Right hindlimb (tissue), 1 donor: ENCODE data around the gene RAD51B.
A peak's percentile ranks its signal among the peaks of the same experiment; 100 is the strongest.

ENCODE experiments used
- DNase-seq: peaks from one replicate; pipeline ENCODE4 v3.0.0-alpha.2; 2018

Gene RAD51B

DNA sequence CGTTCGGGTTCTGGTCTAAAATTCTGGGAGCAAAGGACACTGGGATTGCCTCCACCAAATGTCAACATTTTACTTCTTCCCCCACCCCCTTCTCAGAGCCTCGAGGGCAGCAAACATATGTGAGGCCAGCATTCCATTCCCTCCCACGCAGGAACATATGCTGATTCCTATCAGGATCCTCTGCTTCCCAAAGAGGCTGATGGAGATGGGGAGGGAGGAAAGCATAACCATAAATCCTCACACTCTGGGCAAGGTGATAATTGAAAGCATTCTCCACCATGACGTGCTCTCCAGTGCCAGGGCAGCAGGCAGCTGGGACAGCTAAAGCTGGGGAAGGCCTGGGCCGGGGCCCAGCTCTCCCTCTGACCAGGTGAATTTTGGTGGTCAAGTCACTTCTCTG lies 578.2 kb downstream of the RAD51B start:
- peak; percentile 49 for DNase-seq

DNA sequence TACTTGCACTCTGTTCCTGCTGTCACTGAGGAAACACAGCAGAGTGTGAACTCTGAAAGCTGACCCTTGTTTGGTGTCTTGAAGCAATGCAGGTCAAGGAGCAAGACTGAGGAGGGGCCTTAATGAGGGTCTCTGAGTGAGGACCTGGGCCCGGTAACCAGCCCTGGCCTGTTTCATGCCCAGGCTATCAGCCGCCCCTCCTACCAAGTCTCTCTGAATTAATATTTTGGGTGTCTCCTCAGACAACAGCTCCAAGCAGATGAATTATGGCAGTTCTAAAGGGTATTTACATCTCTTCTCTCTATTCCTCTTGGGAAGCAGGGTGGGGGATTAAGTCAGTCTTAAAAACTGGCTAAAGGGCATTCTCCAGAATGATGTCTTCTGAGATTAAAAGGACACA lies 578.8 kb downstream of the RAD51B start:
- no peak for DNase-seq

DNA sequence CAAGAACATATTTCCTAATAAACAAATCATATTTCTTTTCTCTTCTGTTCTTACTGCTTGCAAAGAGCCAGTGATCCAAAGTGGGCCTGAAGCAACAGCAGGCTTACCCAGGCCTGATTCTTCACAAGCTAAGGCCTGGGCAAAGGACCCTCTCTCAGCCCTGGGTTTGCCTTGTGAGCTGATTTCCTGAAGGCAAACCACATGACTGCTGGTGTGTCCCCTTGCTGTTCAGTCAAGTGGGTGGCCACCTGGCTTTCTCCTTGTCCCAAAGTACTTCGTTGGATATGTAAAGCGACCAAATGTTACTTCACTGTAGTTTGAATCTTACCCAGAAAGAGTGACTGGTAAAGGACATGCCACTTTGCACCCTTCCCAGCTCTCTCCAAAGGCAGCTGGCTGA lies 580.4 kb downstream of the RAD51B start:
- no peak for DNase-seq

GRCh38 chr14:68401317-68401716 lies 581.7 kb downstream of the RAD51B start:
- DNase-seq: no peak

DNA sequence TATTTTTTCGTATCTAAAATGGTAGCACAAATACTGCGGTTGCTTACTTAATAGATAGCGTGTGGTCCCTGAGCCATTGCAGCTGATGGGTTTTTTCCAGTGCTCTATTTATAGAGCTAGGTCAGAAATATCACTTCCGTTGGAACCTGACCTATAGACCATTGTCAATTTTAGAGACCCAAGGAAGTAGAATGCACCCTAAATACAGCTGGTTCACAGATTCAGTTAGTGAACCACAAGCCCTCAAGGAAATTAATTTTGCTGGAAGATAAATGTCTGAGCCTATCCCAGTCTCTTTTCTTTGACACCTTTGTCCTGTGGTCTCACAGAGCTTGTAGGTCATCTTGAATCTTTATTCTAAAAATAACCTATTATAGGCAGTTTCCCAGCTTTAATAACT lies 582.3 kb downstream of the RAD51B start:
- no peak for DNase-seq

- no peak for DNase-seq
Observed at GRCh38 chr14:68402525-68403101, 583.0 kb downstream of the RAD51B start.

DNA sequence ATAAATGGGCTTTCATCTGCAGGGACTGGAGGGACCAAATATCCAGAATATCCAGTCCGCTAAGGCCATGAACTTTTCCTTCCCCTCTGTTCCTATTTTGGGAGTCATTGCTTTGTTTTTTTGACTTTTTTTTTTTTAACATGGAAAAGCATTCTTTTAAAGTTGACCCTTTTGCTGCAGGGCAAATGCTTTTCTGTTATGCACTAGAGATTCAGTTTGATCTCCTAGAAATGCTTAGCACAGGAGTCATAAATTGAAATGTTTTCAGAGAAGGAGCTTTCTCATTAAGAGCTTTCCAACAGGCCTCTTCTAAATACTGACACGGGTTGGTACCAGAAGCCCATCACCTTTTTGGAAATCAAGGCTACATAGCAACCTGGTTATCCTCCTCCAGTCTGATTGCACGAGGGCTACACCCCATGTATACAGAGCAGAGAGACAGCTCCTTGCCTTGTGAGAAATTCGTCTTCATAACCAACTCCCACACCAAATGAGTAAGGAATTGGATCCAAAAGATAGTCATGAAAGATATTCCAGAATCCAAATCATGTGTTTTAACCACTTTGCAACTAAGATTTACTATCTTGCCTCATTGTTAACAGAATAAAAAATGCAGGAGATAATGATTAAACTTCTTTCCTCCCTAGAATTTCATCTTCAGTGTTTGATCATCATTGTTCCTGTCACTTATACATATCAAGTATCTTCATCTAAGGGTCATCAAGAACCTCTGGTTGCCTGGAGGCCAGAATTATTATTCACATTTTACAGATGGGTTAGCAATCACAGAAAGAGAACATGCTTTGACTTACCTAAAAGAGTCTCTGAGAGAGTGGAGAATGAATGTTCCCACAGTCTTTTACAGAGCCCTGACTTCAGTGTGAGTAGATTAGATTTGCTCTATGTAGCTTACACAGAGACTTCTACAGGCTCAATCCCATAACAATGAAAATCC lies 583.9 kb downstream of the RAD51B start:
- DNase-seq: no peak

DNA sequence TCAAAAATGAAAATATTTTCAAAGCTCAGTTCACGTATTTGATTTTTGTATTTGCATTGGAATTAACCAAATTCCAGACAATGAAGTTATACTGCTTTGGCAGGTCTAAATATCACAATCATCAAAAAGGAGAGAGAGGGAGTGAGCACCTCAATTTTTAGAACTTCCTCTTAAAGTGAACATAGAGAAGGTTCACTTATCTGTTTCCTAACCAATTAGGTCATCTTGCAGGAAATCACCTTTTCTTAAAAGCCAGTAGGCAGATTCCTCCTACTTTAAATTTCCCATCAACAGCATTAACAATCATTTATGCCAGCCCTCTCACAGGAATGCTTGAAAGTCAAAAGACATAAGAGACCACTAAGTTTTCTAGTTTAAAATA lies 584.6 kb downstream of the RAD51B start:
- DNase-seq: no peak

GRCh38 chr14:68404652-68405183 lies 585.1 kb downstream of the RAD51B start:
- no peak for DNase-seq

GRCh38 chr14:68405961-68406360 lies 586.4 kb downstream of the RAD51B start:
- DNase-seq: no peak

- DNase-seq: no peak
Observed at GRCh38 chr14:68407285-68407684, 587.7 kb downstream of the RAD51B start.

GRCh38 chr14:68407825-68408224 lies 588.2 kb downstream of the RAD51B start:
- no peak for DNase-seq

GRCh38 chr14:68408680-68409079 lies 589.1 kb downstream of the RAD51B start:
- DNase-seq: no peak

GRCh38 chr14:68409387-68409786 lies 589.8 kb downstream of the RAD51B start:
- DNase-seq: no peak

- no peak for DNase-seq
Observed at GRCh38 chr14:68412505-68413465, 593.2 kb downstream of the RAD51B start.

DNA sequence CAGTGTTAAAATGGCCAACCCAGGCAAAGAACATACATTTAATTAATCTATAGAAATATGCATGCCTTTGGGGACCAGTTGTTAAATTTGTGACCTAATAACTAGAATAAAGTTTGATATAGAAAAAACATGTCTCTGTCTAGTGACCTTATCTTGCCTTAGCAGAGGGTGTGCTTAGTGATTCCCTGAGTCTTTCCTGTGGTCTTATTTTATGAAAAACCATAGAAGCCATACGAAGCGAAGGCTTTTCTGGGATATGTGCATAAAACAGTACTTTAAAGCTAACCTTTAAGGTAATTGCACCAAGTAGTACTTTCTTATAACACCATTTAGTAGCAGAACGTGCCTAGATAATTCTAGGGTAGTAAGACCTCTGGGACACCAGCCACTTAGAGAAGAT lies 593.9 kb downstream of the RAD51B start:
- DNase-seq: no peak

DNA sequence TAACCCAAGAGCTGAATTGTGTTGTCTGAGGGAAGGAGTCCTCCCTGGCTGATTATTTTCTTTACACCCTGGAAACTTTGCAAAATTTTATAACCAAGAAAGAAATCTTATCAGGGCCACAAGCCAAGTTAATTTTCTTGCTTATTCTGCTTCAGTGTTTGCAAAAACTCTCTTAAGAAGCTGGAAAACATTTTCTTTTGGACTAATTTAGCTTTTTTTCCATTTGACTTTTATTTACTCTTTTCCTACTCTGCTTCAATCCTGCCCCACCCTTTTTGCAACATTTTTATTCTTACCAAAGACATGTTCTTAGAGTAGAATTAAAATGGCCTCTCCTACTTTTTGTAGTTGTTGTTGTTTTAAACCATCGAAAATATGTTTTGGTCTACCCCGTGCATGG lies 594.5 kb downstream of the RAD51B start:
- no peak for DNase-seq

- no peak for DNase-seq
Observed at GRCh38 chr14:68416171-68416570, 596.6 kb downstream of the RAD51B start.

DNA sequence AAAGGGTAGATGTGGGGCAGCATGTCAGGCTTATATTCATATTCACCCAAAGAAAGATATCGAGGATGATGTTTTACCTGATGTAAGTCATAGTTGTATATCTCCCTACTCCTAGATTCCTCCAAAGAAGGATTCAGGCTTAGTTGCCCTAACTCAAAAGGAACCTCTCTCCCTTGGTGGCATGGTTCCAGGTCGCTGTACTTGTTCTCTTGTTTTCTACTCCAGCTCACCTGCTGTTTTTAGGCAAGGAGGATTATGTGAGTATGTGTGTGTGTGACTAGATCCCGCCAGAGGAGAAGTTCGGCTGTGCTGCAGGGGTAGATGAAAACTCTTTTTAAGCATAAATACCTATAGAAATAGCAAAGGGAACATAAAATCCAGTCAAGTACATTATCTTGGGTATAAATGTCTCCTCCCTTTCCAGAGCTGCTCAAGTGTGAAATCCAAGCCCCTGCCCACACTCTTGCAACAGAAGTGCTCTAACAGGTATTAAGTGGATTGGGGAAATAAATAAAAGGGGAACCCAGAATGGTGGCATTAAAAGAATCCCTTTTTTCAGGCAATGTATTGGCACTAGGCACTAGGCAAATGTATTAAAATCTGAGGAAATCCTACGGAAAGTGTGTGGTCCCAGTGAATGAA lies 597.6 kb downstream of the RAD51B start:
- no peak for DNase-seq

GRCh38 chr14:68418174-68419118 lies 598.9 kb downstream of the RAD51B start:
- DNase-seq: no peak

DNA sequence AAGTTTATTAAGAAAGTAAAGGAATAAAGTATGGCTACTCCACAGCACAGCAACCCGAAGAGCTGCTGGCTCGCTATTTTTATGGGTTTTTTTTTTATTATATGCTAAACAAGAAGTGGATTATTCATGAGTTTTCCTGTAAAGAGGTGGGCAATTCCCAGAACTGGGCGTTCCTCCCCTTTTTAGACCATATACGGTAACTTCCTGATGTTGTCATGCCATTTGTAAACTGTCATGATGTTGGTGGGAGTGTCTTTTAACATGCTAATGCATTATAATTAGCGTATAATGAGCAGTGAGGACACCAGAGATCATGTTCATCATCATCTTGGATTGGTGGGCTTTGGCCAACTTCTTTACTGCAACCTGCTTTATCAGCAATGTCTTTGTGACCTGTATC lies 600.8 kb downstream of the RAD51B start:
- DNase-seq: no peak
